Measurements from ENCODE around the gene STRIP1.

DNA sequence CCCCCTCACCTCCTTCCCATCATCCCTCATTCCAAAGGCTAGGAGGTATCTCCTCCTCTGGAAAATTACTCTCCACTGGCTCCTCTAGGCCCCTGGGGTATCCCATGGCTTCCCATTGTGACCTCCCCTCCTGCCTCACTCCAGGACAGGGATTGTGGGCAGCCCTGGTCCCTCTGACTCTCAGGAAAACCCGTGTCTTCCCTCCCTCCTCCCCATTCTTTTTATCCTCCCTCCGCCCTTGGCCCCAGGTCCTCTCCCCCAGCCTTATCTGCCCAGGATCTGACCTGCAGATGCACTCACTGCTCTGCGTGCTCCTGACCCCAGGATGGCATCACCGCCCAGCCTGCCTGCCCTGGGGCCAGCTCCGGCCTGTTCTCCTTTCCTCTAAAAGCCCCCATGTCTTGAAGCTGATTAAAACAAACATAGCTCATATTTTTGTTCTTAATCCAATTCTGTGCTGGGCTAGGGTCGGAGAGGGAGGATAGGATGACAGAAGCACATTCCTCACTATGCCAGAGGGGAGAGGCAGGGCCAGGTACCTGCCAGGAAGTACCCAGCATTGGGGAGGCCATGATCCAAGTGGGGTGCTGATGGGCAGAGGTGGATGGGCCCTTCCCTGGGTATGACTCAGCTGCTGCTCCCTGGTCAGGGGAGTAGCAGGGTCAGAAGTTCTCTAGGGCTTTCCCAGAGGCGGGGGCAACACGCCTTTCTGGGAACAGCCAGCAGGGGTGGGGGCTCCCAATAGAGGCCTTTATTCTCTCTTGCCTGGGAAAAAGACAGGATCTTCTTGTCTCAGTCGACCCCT is 64.0 kb downstream of the STRIP1 start:
- no peak for TF ChIP-seq CTCF (conservative IDR thresholded peaks at IDR 0.05)
- no peak for TF ChIP-seq ZFX (IDR thresholded peaks at IDR 0.05)
